22Rv1 (cell line): ENCODE results near the gene ZNF784.

ENCODE experiments used
- CTCF ChIP-seq: fragments of 450-650 bp; IDR thresholded peaks from 2 replicates; pipeline ENCODE4 v1.5.1; 2017; ENCODE audit warnings: mild to moderate bottlenecking
- ZFX ChIP-seq: fragments of 450-650 bp; IDR thresholded peaks from 2 replicates; pipeline ENCODE4 v1.6.1; 2017; ENCODE audit warnings: antibody characterized with exemption, borderline replicate concordance

DNA sequence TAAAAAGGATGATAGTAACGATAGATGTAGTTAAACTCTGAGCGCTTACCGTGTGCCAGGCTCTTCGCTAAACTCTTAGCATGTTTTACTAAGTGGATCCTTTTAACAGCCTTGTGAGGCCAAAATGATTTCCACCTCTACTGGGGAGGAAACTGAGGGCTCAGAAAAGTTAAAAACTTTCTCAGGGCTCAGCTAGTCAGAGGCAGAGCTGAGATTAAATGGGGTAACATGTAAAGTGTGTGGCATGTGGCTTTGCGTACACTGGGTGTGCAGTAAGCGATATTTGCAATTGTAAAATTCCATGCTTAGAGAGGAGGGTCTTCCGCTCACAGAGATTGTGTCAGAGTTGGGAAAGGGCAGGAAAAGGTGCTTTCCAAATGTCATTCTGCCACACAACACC lies 32.2 kb upstream of the ZNF784 start:
- TF ChIP-seq CTCF (no peak), ZFX (no peak)
